IMR-90 (cell line): Measurements from ENCODE around the gene ENKUR.

Experiments
- MAFK ChIP-seq: IDR thresholded peaks from 2 replicates; pipeline ENCODE4 v1.6.1; 2012; ENCODE audit warnings: low read depth, low read length, improper control_type of control experiment
- MAZ ChIP-seq: IDR thresholded peaks from 2 replicates; pipeline ENCODE4 v1.6.1; 2012; ENCODE audit warnings: low read depth, mild to moderate bottlenecking, low read length, improper control_type of control experiment, moderate library complexity, borderline replicate concordance
- MXI1 ChIP-seq: IDR thresholded peaks from 2 replicates; pipeline ENCODE4 v1.6.1; 2012; ENCODE audit warnings: low read depth, mild to moderate bottlenecking, low read length, moderate library complexity, borderline replicate concordance
- POLR2A ChIP-seq: IDR thresholded peaks from 2 replicates; pipeline ENCODE4 v1.6.1; 2012; ENCODE audit warnings: mild to moderate bottlenecking, low read depth, low read length
- RAD21 ChIP-seq: IDR thresholded peaks from 2 replicates; pipeline ENCODE4 v1.6.1; 2012; ENCODE audit warnings: low read length, improper control_type of control experiment
- TF ChIP-seq, protein P1 (sequence below): conservative IDR thresholded peaks from 2 replicates; pipeline ENCODE4 v1.5.1; 2012; ENCODE audit warnings: mild to moderate bottlenecking, low read depth, low read length, improper control_type of control experiment

DNA sequence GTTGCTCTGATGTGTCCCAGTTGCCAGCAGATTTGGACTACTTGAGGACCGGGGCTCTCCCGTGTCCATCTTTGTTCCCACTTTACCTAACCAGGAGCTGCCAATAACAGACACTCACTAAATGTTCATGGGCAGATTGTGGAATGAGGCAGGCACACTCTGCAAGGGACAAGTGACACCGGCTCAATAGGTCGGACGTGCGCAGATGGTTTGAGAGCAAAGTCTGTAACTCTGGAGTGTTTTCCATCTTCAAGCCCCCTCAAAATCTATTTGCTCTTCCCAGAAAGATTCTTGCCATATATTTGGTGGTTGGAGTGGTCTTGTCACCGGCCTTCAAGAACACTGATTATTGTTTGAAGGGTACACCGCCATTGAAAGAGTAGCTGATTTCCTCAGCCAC, 47.7 kb upstream of the ENKUR start:
- TF ChIP-seq, protein P1, sequence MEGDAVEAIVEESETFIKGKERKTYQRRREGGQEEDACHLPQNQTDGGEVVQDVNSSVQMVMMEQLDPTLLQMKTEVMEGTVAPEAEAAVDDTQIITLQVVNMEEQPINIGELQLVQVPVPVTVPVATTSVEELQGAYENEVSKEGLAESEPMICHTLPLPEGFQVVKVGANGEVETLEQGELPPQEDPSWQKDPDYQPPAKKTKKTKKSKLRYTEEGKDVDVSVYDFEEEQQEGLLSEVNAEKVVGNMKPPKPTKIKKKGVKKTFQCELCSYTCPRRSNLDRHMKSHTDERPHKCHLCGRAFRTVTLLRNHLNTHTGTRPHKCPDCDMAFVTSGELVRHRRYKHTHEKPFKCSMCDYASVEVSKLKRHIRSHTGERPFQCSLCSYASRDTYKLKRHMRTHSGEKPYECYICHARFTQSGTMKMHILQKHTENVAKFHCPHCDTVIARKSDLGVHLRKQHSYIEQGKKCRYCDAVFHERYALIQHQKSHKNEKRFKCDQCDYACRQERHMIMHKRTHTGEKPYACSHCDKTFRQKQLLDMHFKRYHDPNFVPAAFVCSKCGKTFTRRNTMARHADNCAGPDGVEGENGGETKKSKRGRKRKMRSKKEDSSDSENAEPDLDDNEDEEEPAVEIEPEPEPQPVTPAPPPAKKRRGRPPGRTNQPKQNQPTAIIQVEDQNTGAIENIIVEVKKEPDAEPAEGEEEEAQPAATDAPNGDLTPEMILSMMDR: no peak
- TF ChIP-seq MAZ (no peak), MAFK (no peak), RAD21 (no peak), POLR2A (no peak), MXI1 (no peak)
